Measurements from ENCODE around the gene TSPOAP1. TPM values are rescaled to one million over a fixed set of nuclear protein-coding genes. Genes with fewer than 3 reads are reported as not detected.

TSPOAP1 gene
- total RNA-seq, 2 donors from 2014 or later, result 31.3 to 36.8 TPM

GRCh38 chr17:58302171-58302918 is 26.2 kb downstream of the TSPOAP1 start:
- Histone ChIP-seq H3K36me3 (ENCODE audit: control insufficient read depth, insufficient read depth, low read length) (no peaks in the 10 kb centered on the region), H3K27ac (ENCODE audit: low read depth, low read length) (no peak overlapping the region), H3K4me3 (ENCODE audit: low read length) (no peak overlapping the region), H3K9ac (ENCODE audit: extremely low read depth, low read length, poor library complexity, severe bottlenecking) (no peak overlapping the region), H3K4me1 (ENCODE audit: control insufficient read depth, insufficient read depth, low read length) (no peaks in the 10 kb centered on the region), H3K27me3 (ENCODE audit: control insufficient read depth, insufficient read depth, low read length, poor library complexity, severe bottlenecking) (no peaks in the 10 kb centered on the region), H3K9me3 (ENCODE audit: control insufficient read depth, low read length) (no peaks in the 10 kb centered on the region)
- no peaks in the 10 kb centered on the region for H3K4me1 Mint-ChIP-seq
- TF ChIP-seq CTCF (conservative IDR thresholded peaks at IDR 0.05), result no peak
- no peak overlapping the region for H3K4me3 Mint-ChIP-seq
- peaks cover 3% of the 10 kb centered on the region for H3K27me3 Mint-ChIP-seq (ENCODE audit: insufficient read depth)
- DNase-seq, result no peak
- WGBS, 2 experiments (ENCODE audit: insufficient coverage in 1 of 2, insufficient read length in 1 of 2), result 83 to 88% methylated on average over 3 to 9 of the region's 9 CpGs
- no peaks in the 10 kb centered on the region for H3K9me3 Mint-ChIP-seq
- no peak overlapping the region for H3K27ac Mint-ChIP-seq
- peaks cover 3% of the 10 kb centered on the region for H3K36me3 Mint-ChIP-seq (ENCODE audit: low read depth)

GRCh38 chr17:58301504-58302150 is 27.0 kb downstream of the TSPOAP1 start:
- Mint-ChIP-seq H3K9me3 (no peaks in the 10 kb centered on the region), H3K4me1 (no peaks in the 10 kb centered on the region), H3K4me3 (no peak overlapping the region), H3K27me3 (ENCODE audit: insufficient read depth) (peaks cover 3% of the 10 kb centered on the region), H3K27ac (no peak overlapping the region), H3K36me3 (ENCODE audit: low read depth) (no peaks in the 10 kb centered on the region)
- no peak for DNase-seq
- no peak overlapping the region for H3K9ac ChIP-seq (ENCODE audit: extremely low read depth, low read length, poor library complexity, severe bottlenecking)
- no peak overlapping the region for H3K27ac ChIP-seq (ENCODE audit: low read depth, low read length)
- no peak for TF ChIP-seq CTCF (conservative IDR thresholded peaks at IDR 0.05)
- H3K4me3 ChIP-seq (ENCODE audit: low read length), result no peak overlapping the region
- H3K27me3 ChIP-seq (ENCODE audit: control insufficient read depth, insufficient read depth, low read length, poor library complexity, severe bottlenecking), result no peaks in the 10 kb centered on the region
- no peaks in the 10 kb centered on the region for H3K9me3 ChIP-seq (ENCODE audit: control insufficient read depth, low read length)
- 86 to 96% methylated on average over 9 to 16 of the region's 16 CpGs for WGBS, 2 experiments (ENCODE audit: insufficient coverage in 1 of 2, insufficient read length in 1 of 2)
- H3K4me1 ChIP-seq (ENCODE audit: control insufficient read depth, insufficient read depth, low read length), result no peaks in the 10 kb centered on the region
- no peaks in the 10 kb centered on the region for H3K36me3 ChIP-seq (ENCODE audit: control insufficient read depth, insufficient read depth, low read length)

GRCh38 chr17:58300336-58300735 is 28.3 kb downstream of the TSPOAP1 start:
- TF ChIP-seq CTCF (conservative IDR thresholded peaks at IDR 0.05), result no peak
- no peaks in the 10 kb centered on the region for H3K27me3 ChIP-seq (ENCODE audit: control insufficient read depth, insufficient read depth, low read length, poor library complexity, severe bottlenecking)
- no peaks in the 10 kb centered on the region for H3K36me3 Mint-ChIP-seq (ENCODE audit: low read depth)
- 89 to 94% methylated on average over 3 to 6 of the region's 6 CpGs for WGBS, 2 experiments (ENCODE audit: insufficient coverage in 1 of 2, insufficient read length in 1 of 2)
- no peaks in the 10 kb centered on the region for H3K9me3 Mint-ChIP-seq
- no peaks in the 10 kb centered on the region for H3K4me1 Mint-ChIP-seq
- DNase-seq, result no peak
- H3K4me3 Mint-ChIP-seq, result no peak overlapping the region
- no peak overlapping the region for H3K27ac ChIP-seq (ENCODE audit: low read depth, low read length)
- peaks cover 3% of the 10 kb centered on the region for H3K27me3 Mint-ChIP-seq (ENCODE audit: insufficient read depth)
- no peak overlapping the region for H3K9ac ChIP-seq (ENCODE audit: extremely low read depth, low read length, poor library complexity, severe bottlenecking)
- H3K4me1 ChIP-seq (ENCODE audit: control insufficient read depth, insufficient read depth, low read length), result no peaks in the 10 kb centered on the region
- H3K9me3 ChIP-seq (ENCODE audit: control insufficient read depth, low read length), result no peaks in the 10 kb centered on the region
- no peak overlapping the region for H3K4me3 ChIP-seq (ENCODE audit: low read length)
- no peaks in the 10 kb centered on the region for H3K36me3 ChIP-seq (ENCODE audit: control insufficient read depth, insufficient read depth, low read length)
- H3K27ac Mint-ChIP-seq, result no peak overlapping the region
